HG03103 (cell line): Measurements from ENCODE around the gene PARVA.

Source experiments
- ATAC-seq: cut with Tn5 transposase; IDR thresholded peaks from one replicate; pipeline ENCODE4 v1.9.1; 2021; ENCODE audit warnings: low read depth; ENCODE audit not compliant: unreplicated experiment

Gene PARVA

GRCh38 chr11:12581416-12581815 is 204.0 kb downstream of the PARVA start:
- no peak for ATAC-seq

GRCh38 chr11:12581923-12582322 is 204.6 kb downstream of the PARVA start:
- ATAC-seq: no peak
